SH-SY5Y (cell line): ENCODE results near the gene AZIN2.

Experiments used
- GATA2 ChIP-seq: IDR thresholded peaks from 2 replicates; pipeline ENCODE4 v1.6.1; 2011; ENCODE audit warnings: mild to moderate bottlenecking, low read depth, low read length
- GATA3 ChIP-seq: IDR thresholded peaks from 2 replicates; pipeline ENCODE4 v1.6.1; 2011; ENCODE audit warnings: low read depth, mild to moderate bottlenecking, low read length, moderate library complexity

AZIN2 gene

GRCh38 chr1:33168556-33169289 lies 87.8 kb downstream of the AZIN2 start:
- TF ChIP-seq GATA3 (no peak), GATA2 (no peak)

DNA sequence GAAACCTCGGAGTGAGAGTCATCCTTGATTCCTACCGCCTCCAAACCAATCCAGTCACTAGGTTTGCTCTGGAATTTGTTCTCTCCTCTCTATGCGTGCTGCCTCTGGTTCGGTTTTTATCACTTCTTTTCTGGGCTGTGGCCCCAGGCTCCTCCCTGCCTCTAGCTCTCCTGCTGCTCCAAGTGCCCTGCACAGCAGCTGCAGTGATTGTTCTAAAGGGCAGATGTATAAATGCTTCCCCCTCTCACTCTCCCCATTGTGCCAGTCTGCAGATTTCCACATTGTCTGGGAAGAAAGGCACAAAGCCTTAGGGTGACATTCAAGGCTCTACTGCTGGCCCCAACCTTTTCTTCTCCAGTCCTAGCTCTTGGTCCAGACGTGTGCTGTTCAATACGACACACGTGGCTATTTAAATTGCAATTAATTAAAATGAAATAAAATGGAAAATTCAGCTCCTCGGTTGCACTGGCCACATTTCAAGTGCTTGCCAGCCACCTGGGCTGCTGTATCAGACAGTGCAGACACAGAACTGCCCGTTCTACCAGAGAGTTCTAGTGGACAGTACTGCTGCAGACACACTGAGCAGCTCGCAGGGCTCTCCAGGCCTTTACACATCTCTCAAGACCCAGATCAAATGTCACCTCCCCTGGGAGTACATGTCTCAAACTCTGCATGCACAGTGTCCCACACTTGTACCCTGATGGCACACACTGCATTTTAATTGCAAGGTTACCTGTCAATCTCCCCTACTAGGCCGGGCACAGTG lies 88.5 kb downstream of the AZIN2 start:
- TF ChIP-seq GATA3 (no peak), GATA2 (no peak)
